CD4-positive, alpha-beta T cell (primary cell): Measurements from ENCODE around the gene SPRY1. TPM values are rescaled to one million over a fixed set of nuclear protein-coding genes. Genes with fewer than 3 reads are reported as not detected.

Experiments used
- ATAC-seq: fragments of 200-7000 bp; cut with Tn5 transposase; one replicate; pipeline ENCODE4 v1.10.0; 2022; ENCODE audit warnings: mild to moderate bottlenecking; ENCODE audit not compliant: poor library complexity
- CTCF ChIA-PET: fragments of 350-600 bp; sonication (Branson Sonifier 250); formaldehyde crosslinking; loops from one replicate; lab custom pipeline; 2021; ENCODE audit warnings: antibody characterized with exemption, inconsistent platforms; lab: Charles Lee
- POLR2A ChIA-PET: fragments of 350-600 bp; sonication (Branson Sonifier 250); formaldehyde crosslinking; loops from one replicate; lab custom pipeline; 2021; ENCODE audit warnings: antibody characterized with exemption, inconsistent platforms; lab: Charles Lee
- DNase-seq, 14 experiments: peaks; one replicate each; pipeline ENCODE4 v3.0.0-alpha.2; 2013 to 2020; ENCODE audit warnings: mixed read lengths in 2 of 14
- H3K27ac ChIP-seq, 2 donors: one replicate each; pipeline versions ENCODE4 v1.5.1 to v1.7.0; 2013; ENCODE audit warnings: low read length in 2 of 2, low read depth in 1 of 2, mild to moderate bottlenecking in 1 of 2
- H3K27me3 ChIP-seq, 2 experiments: 1 replicate in 1 of 2; 2 replicates in 1 of 2; pipeline versions ENCODE4 v1.6.1 to v1.7.0; 2013; ENCODE audit warnings: low read length in 2 of 2, control low read depth in 1 of 2, mild to moderate bottlenecking in 1 of 2, moderate library complexity in 1 of 2; ENCODE audit not compliant: insufficient read depth in 2 of 2, control insufficient read depth in 1 of 2
- H3K36me3 ChIP-seq: one replicate; pipeline ENCODE4 v1.6.1; 2013; ENCODE audit warnings: low read length, control low read depth; ENCODE audit not compliant: insufficient read depth
- H3K4me1 ChIP-seq: one replicate; pipeline ENCODE4 v1.6.1; 2013; ENCODE audit warnings: low read length, control low read depth; ENCODE audit not compliant: insufficient read depth
- H3K4me3 ChIP-seq: one replicate; pipeline ENCODE4 v1.5.1; 2013; ENCODE audit warnings: mild to moderate bottlenecking, low read length, moderate library complexity
- H3K9me3 ChIP-seq, 2 experiments: 1 replicate in 1 of 2; 2 replicates in 1 of 2; pipeline versions ENCODE4 v1.6.1 to v1.7.0; 2013; ENCODE audit warnings: low read length in 2 of 2, mild to moderate bottlenecking in 2 of 2, control low read depth in 1 of 2, moderate library complexity in 1 of 2; ENCODE audit not compliant: control insufficient read depth in 1 of 2, insufficient read depth in 1 of 2
- H3K27ac Mint-ChIP-seq: one replicate; pipeline ENCODE4 v1.8.0; 2020; ENCODE audit warnings: mixed read lengths
- H3K27me3 Mint-ChIP-seq: one replicate; pipeline ENCODE4 v1.8.0; 2021; ENCODE audit warnings: mixed read lengths
- H3K36me3 Mint-ChIP-seq: one replicate; pipeline ENCODE4 v1.8.0; 2021; ENCODE audit warnings: low read depth, mixed read lengths
- H3K4me1 Mint-ChIP-seq: one replicate; pipeline ENCODE4 v1.8.0; 2021; ENCODE audit warnings: low read depth, mixed read lengths
- H3K4me3 Mint-ChIP-seq: one replicate; pipeline ENCODE4 v1.8.0; 2020; ENCODE audit warnings: mild to moderate bottlenecking, mixed read lengths
- H3K9me3 Mint-ChIP-seq: one replicate; pipeline ENCODE4 v1.8.0; 2020; ENCODE audit warnings: mixed read lengths
- intact Hi-C, 2 experiments: fragments of 100-400 bp; cut with DNase I in 1 of 2; cut with micrococcal nuclease in 1 of 2; formaldehyde crosslinking; loops; one replicate each; pipeline versions ENCODE4 v1.15.1 to v1.9.0; 2023 to 2025; cut with DNase I, micrococcal nuclease
- total RNA-seq, 174 experiments: library from RNA in 2 of 174; stranded (reverse) in 2 of 174; gene quantifications; one replicate each; pipeline ENCODE4 v1.2.3 and lab custom pipeline; 2021 to 2026
- TF ChIP-seq, protein P1 (sequence below): fragments of 200-600 bp; IDR thresholded peaks from one replicate; pipeline ENCODE4 v1.8.0; 2022; ENCODE audit warnings: antibody characterized with exemption, mild to moderate bottlenecking

SPRY1 gene
- total RNA-seq, 2 experiments from 2014 or later = 19.6 to 20.3 TPM

DNA sequence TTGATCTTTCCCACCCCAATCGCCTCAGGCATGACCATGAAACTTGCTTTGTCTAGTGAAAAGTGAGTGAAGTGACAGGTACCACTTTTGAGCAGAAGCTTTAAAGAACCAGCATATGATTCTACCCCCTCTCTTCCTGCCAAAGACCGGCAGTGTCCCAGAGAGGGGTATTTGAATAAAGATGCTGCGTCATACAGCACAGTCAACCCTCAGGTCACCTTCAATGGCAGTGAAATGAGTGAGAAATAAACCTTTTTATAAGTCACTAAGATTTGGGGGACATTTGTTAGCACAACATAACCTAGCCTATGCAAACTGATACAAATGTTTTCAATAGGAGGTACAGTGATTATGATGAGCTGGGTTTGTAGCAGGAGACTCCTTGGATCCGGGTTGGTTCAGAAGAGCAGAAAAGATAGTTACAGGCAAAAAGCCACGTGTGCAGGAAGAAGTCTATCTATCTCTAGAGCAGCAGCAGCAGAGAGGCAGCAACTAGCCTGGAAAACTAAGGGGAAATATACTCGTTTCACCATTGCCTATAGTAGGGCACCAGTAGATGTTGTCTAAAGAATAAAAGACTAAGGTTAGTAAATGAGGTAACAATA, 30.3 kb upstream of the SPRY1 start:
- Mint-ChIP-seq H3K27ac (no peak overlapping the region), H3K9me3 (no peaks in the 10 kb centered on the region), H3K4me1 (no peaks in the 10 kb centered on the region), H3K36me3 (no peaks in the 10 kb centered on the region), H3K27me3 (no peaks in the 10 kb centered on the region), H3K4me3 (no peak overlapping the region)
- POLR2A ChIA-PET = no interaction called here
- TF ChIP-seq, protein P1, sequence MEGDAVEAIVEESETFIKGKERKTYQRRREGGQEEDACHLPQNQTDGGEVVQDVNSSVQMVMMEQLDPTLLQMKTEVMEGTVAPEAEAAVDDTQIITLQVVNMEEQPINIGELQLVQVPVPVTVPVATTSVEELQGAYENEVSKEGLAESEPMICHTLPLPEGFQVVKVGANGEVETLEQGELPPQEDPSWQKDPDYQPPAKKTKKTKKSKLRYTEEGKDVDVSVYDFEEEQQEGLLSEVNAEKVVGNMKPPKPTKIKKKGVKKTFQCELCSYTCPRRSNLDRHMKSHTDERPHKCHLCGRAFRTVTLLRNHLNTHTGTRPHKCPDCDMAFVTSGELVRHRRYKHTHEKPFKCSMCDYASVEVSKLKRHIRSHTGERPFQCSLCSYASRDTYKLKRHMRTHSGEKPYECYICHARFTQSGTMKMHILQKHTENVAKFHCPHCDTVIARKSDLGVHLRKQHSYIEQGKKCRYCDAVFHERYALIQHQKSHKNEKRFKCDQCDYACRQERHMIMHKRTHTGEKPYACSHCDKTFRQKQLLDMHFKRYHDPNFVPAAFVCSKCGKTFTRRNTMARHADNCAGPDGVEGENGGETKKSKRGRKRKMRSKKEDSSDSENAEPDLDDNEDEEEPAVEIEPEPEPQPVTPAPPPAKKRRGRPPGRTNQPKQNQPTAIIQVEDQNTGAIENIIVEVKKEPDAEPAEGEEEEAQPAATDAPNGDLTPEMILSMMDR = no peak
- DNase-seq = no peak
- Histone ChIP-seq H3K4me1 (no peaks in the 10 kb centered on the region), H3K9me3 (no peaks in the 10 kb centered on the region), H3K36me3 (no peaks in the 10 kb centered on the region), H3K27ac (no peak overlapping the region), H3K27me3 (no peaks in the 10 kb centered on the region), H3K4me3 (no peak overlapping the region)
- intact Hi-C loops = no loop called here
- ATAC-seq = no peak
- CTCF ChIA-PET = no interaction called here

DNA sequence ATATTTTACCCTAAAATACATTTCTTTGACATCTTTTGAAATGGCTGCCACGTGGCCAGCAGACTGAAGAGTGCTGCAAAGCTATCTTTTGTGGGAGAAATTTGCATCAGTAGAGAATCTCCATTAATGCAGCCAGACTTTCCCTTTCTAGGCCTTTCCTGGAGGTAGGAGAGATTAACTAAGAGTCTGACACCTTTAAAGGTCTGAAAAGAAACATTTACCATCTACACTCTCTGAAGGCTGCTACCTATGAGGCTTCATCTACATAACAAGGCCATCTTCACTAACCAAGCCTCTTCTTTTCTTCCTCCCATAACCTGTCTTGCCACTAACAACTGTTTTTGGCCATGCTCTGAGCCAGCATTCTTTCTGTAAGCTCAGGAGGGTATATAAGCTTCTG, 17.8 kb upstream of the SPRY1 start:
- TF ChIP-seq, protein P1 = no peak
- POLR2A ChIA-PET = no interaction called here
- Histone ChIP-seq H3K27ac (no peak overlapping the region), H3K4me1 (no peaks in the 10 kb centered on the region), H3K4me3 (no peak overlapping the region), H3K36me3 (no peaks in the 10 kb centered on the region), H3K9me3 (no peaks in the 10 kb centered on the region), H3K27me3 (peaks cover 0 to 3% of the 10 kb centered on the region in 2 experiments)
- intact Hi-C loops = no loop called here
- Mint-ChIP-seq H3K36me3 (no peaks in the 10 kb centered on the region), H3K27ac (no peak overlapping the region), H3K4me1 (no peaks in the 10 kb centered on the region), H3K9me3 (no peaks in the 10 kb centered on the region), H3K4me3 (no peak overlapping the region), H3K27me3 (peaks cover 11% of the 10 kb centered on the region)
- CTCF ChIA-PET = no interaction called here
- DNase-seq (no peak), ATAC-seq (no peak)

DNA sequence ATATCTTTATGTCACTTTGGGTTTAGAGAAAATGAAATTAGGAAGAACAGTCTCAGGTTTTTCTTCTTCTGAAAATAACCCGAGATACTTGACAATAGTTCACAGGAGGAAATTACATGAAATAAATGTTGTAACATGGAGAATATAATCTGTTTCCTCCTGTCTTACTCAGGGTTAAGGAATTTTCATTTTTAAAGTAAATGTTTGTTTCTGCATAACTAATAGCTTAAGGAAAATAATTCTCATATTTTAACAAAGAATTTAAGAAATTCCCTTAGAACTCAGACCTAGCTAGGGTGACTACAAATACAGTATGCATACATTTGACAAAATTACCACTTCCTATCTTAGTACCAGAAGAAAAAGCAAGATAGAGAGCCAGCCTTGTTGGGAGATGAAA, 17.2 kb upstream of the SPRY1 start:
- Mint-ChIP-seq H3K27ac (no peak overlapping the region), H3K27me3 (peaks cover 11% of the 10 kb centered on the region), H3K4me3 (no peak overlapping the region), H3K36me3 (no peaks in the 10 kb centered on the region), H3K4me1 (no peaks in the 10 kb centered on the region), H3K9me3 (no peaks in the 10 kb centered on the region)
- Histone ChIP-seq H3K4me1 (no peaks in the 10 kb centered on the region), H3K9me3 (no peaks in the 10 kb centered on the region), H3K27me3 (peaks cover 0 to 3% of the 10 kb centered on the region in 2 experiments), H3K4me3 (no peak overlapping the region), H3K27ac (no peak overlapping the region), H3K36me3 (no peaks in the 10 kb centered on the region)
- TF ChIP-seq, protein P1 = no peak
- ATAC-seq = no peak
- ChIA-PET CTCF (no interaction called here), POLR2A (no interaction called here)
- intact Hi-C loops = no loop called here
- DNase-seq = no peak
